H1 (cell line): ENCODE results near the gene TEAD1. TPM values are rescaled to one million over a fixed set of nuclear protein-coding genes. Genes with fewer than 3 reads are reported as not detected.

Experiments used
- CTCF ChIA-PET: fragments of 300-600 bp; sonication (Branson Sonifier 250); formaldehyde crosslinking; loops from one replicate; lab custom pipeline; 2021; ENCODE audit not compliant: partially characterized antibody; lab: Charles Lee
- POLR2A ChIA-PET: fragments of 300-600 bp; sonication (Branson Sonifier 250); formaldehyde crosslinking; loops from one replicate; lab custom pipeline; 2021; ENCODE audit warnings: inconsistent platforms; ENCODE audit not compliant: partially characterized antibody; lab: Charles Lee
- DNase-seq, 2 experiments: peaks; one replicate each; pipeline versions ENCODE4 v3.0.0 to v3.0.0-alpha.2; 2010 to 2022; ENCODE audit warnings: low spot score in 2 of 2, low read depth in 1 of 2, mixed read lengths in 1 of 2
- FAIRE-seq: peaks from 2 replicates; lab custom pipeline; 2011; peaks lifted over from hg19 to GRCh38; lab: Jason Lieb, UNC
- H2AFZ ChIP-seq: 2 replicates; pipeline ENCODE4 v1.8.1; 2012; ENCODE audit warnings: low read length, inconsistent platforms
- H2AK5ac ChIP-seq: 2 replicates; pipeline ENCODE4 v1.6.1; 2013; ENCODE audit warnings: low read depth, low read length
- H2BK120ac ChIP-seq: replicated peaks from 2 replicates; pipeline ENCODE3; 2013; ENCODE audit warnings: low read depth, low read length, inconsistent platforms
- H2BK12ac ChIP-seq: 2 replicates; pipeline ENCODE4 v1.6.1; 2013; ENCODE audit warnings: low read depth, low read length
- H2BK15ac ChIP-seq: 2 replicates; pipeline ENCODE4 v1.6.1; 2013; ENCODE audit warnings: low read length
- H2BK20ac ChIP-seq: 2 replicates; pipeline ENCODE4 v1.6.1; 2013; ENCODE audit warnings: low read length
- H2BK5ac ChIP-seq: 2 replicates; pipeline ENCODE4 v1.6.1; 2013; ENCODE audit warnings: low read depth, low read length
- H3K14ac ChIP-seq: 2 replicates; pipeline ENCODE4 v1.6.1; 2013; ENCODE audit warnings: inconsistent platforms; ENCODE audit not compliant: insufficient read length
- H3K18ac ChIP-seq: 2 replicates; pipeline ENCODE4 v1.6.1; 2013; ENCODE audit warnings: low read length; ENCODE audit errors: extremely low read depth
- H3K23ac ChIP-seq: 2 replicates; pipeline ENCODE4 v1.6.1; 2013; ENCODE audit warnings: inconsistent platforms; ENCODE audit not compliant: insufficient read length
- H3K23me2 ChIP-seq: 2 replicates; pipeline ENCODE4 v1.6.1; 2013; ENCODE audit warnings: low read depth, low read length
- H3K27ac ChIP-seq: 2 replicates; pipeline ENCODE4 v1.6.1; 2011; ENCODE audit warnings: low read depth, low read length, inconsistent platforms
- H3K27me3 ChIP-seq, 4 experiments: replicated peaks in 1 of 4; 1 replicate in 1 of 4; 2 replicates in 3 of 4; pipeline versions ENCODE4 v1.6.1 to v1.8.1; 2011 to 2013; ENCODE audit warnings: low read length in 3 of 4, mild to moderate bottlenecking in 3 of 4, inconsistent platforms in 2 of 4, mixed read lengths in 2 of 4, moderate library complexity in 1 of 4; ENCODE audit not compliant: control insufficient read depth in 3 of 4, insufficient read depth in 3 of 4; ENCODE audit errors: extremely low read depth in 1 of 4
- H3K36me3 ChIP-seq, 4 experiments: 2 replicates each; pipeline versions ENCODE4 v1.6.1 to v1.8.1; 2011 to 2013; ENCODE audit warnings: mild to moderate bottlenecking in 4 of 4, low read length in 3 of 4, moderate library complexity in 2 of 4, control low read depth in 1 of 4, inconsistent platforms in 1 of 4; ENCODE audit not compliant: insufficient read depth in 4 of 4, control insufficient read depth in 2 of 4
- H3K4ac ChIP-seq: replicated peaks from 2 replicates; pipeline ENCODE3; 2013; ENCODE audit warnings: low read length, low read depth, mixed read lengths, inconsistent platforms; ENCODE audit not compliant: insufficient read length
- H3K4me1 ChIP-seq, 4 experiments: replicated peaks in 1 of 4; 1 replicate in 1 of 4; 2 replicates in 3 of 4; pipeline versions ENCODE4 v1.6.1 to v1.8.1; 2011 to 2013; ENCODE audit warnings: low read length in 3 of 4, inconsistent platforms in 2 of 4, mixed read lengths in 1 of 4; ENCODE audit not compliant: insufficient read depth in 4 of 4, control insufficient read depth in 3 of 4
- H3K4me2 ChIP-seq, 2 experiments: 2 replicates each; pipeline versions ENCODE4 v1.6.1 to v1.8.1; 2011 to 2013; ENCODE audit warnings: low read depth in 2 of 2, low read length in 2 of 2, control low read depth in 1 of 2, inconsistent platforms in 1 of 2, mild to moderate bottlenecking in 1 of 2; ENCODE audit not compliant: insufficient read depth in 1 of 2
- H3K4me3 ChIP-seq, 4 experiments: fragments of 200-600, 300-600 bp in 1 of 4; sonication (generic), shearing (Covaris generic), sonication (Bioruptor Twin) in 1 of 4; 2 replicates each; pipeline versions ENCODE4 v1.5.1 to v1.8.1; 2011 to 2016; ENCODE audit warnings: low read length in 4 of 4, low read depth in 3 of 4, control low read depth in 2 of 4, inconsistent platforms in 2 of 4, mild to moderate bottlenecking in 2 of 4, mixed read lengths in 1 of 4, moderate library complexity in 1 of 4; ENCODE audit not compliant: insufficient read depth in 2 of 4; ENCODE audit errors: extremely low read depth in 1 of 4
- H3K56ac ChIP-seq: replicated peaks from 2 replicates; pipeline ENCODE3; 2013; ENCODE audit warnings: low read depth, mild to moderate bottlenecking, mixed read lengths, low read length, inconsistent platforms; ENCODE audit not compliant: insufficient read length
- H3K79me1 ChIP-seq: 2 replicates; pipeline ENCODE4 v1.6.1; 2013; ENCODE audit warnings: low read depth, low read length, control low read depth
- H3K79me2 ChIP-seq, 2 experiments: 2 replicates each; pipeline versions ENCODE4 v1.6.1 to v1.8.1; 2012 to 2013; ENCODE audit warnings: low read length in 2 of 2, mild to moderate bottlenecking in 2 of 2, inconsistent platforms in 1 of 2; ENCODE audit not compliant: insufficient read depth in 2 of 2, control insufficient read depth in 1 of 2
- H3K9ac ChIP-seq, 4 experiments: replicated peaks in 1 of 4; 1 replicate in 1 of 4; 2 replicates in 3 of 4; pipeline versions ENCODE4 v1.6.1 to v1.8.1; 2011 to 2013; ENCODE audit warnings: low read depth in 3 of 4, low read length in 3 of 4, control low read depth in 2 of 4, mild to moderate bottlenecking in 2 of 4, moderate library complexity in 2 of 4, inconsistent platforms in 1 of 4; ENCODE audit errors: extremely low read depth in 1 of 4
- H3K9me3 ChIP-seq, 2 experiments: 2 replicates each; pipeline versions ENCODE4 v1.6.1 to v1.8.1; 2012 to 2013; ENCODE audit warnings: mild to moderate bottlenecking in 2 of 2, moderate library complexity in 2 of 2, control low read depth in 1 of 2, inconsistent platforms in 1 of 2, low read depth in 1 of 2, low read length in 1 of 2, mixed read lengths in 1 of 2; ENCODE audit not compliant: insufficient read depth in 2 of 2
- H4K20me1 ChIP-seq, 2 experiments: replicated peaks in 1 of 2; 2 replicates each; pipeline versions ENCODE3 to v1.8.1; 2011 to 2013; ENCODE audit warnings: inconsistent platforms in 2 of 2, low read length in 2 of 2, mild to moderate bottlenecking in 1 of 2; ENCODE audit not compliant: insufficient read depth in 2 of 2, control insufficient read depth in 1 of 2
- H4K5ac ChIP-seq: 2 replicates; pipeline ENCODE4 v1.6.1; 2013; ENCODE audit warnings: low read length, low read depth, mixed read lengths, inconsistent platforms; ENCODE audit not compliant: insufficient read length
- H4K8ac ChIP-seq: 2 replicates; pipeline ENCODE4 v1.8.0; 2013; ENCODE audit warnings: mild to moderate bottlenecking, moderate library complexity, low read length, inconsistent platforms; ENCODE audit not compliant: insufficient read depth; ENCODE audit errors: extremely low read depth
- H4K91ac ChIP-seq: replicated peaks from 2 replicates; pipeline ENCODE3; 2013; ENCODE audit warnings: low read length, mixed read lengths, inconsistent platforms; ENCODE audit not compliant: insufficient read length
- BRCA1 ChIP-seq: IDR thresholded peaks from 2 replicates; pipeline ENCODE4 v1.6.1; 2012; ENCODE audit warnings: low read depth, low read length, improper control_type of control experiment
- CBX8 ChIP-seq: fragments of 300-800, 300-1000 bp; sonication (generic); IDR thresholded peaks from 2 replicates; pipeline ENCODE4 v1.7.1; 2016; ENCODE audit warnings: low read depth, low read length, borderline replicate concordance
- CEBPB ChIP-seq: IDR thresholded peaks from 2 replicates; pipeline ENCODE4 v1.6.1; 2012; ENCODE audit warnings: low read depth, low read length
- MAFK ChIP-seq: IDR thresholded peaks from 2 replicates; pipeline ENCODE4 v1.6.1; 2012; ENCODE audit warnings: low read depth, mild to moderate bottlenecking, improper control_type of control experiment, low read length
- PHF8 ChIP-seq: fragments of 200-600 bp; sonication (generic); conservative IDR thresholded peaks from 2 replicates; pipeline ENCODE4 v1.7.1; 2012; ENCODE audit warnings: low read depth, mild to moderate bottlenecking, inconsistent platforms, low read length, moderate library complexity
- POU5F1 ChIP-seq: IDR thresholded peaks from 2 replicates; pipeline ENCODE4 v1.6.1; 2011; ENCODE audit warnings: low read depth, mild to moderate bottlenecking, low read length, moderate library complexity
- RBBP5 ChIP-seq: IDR thresholded peaks from 2 replicates; pipeline ENCODE4 v1.7.1; 2012; ENCODE audit warnings: low read depth, mild to moderate bottlenecking, inconsistent platforms, low read length, moderate library complexity, borderline replicate concordance
- RNF2 ChIP-seq: fragments of 200-900, 300-1000 bp; sonication (generic); IDR thresholded peaks from 2 replicates; pipeline ENCODE4 v1.7.1; 2016; ENCODE audit warnings: borderline replicate concordance, low read depth, mild to moderate bottlenecking, antibody characterized with exemption, low read length; ENCODE audit not compliant: poor library complexity, severe bottlenecking; ENCODE audit errors: missing control alignments
- SIN3A ChIP-seq, 2 experiments: IDR thresholded peaks in 1 of 2; conservative IDR thresholded peaks in 1 of 2; 2 replicates each; pipeline ENCODE4 v1.6.1; 2011 to 2012; ENCODE audit warnings: low read length in 2 of 2, improper control_type of control experiment in 1 of 2, low read depth in 1 of 2, mild to moderate bottlenecking in 1 of 2
- SIRT6 ChIP-seq: IDR thresholded peaks from one replicate; pipeline ENCODE4 v1.7.1; 2012; ENCODE audit warnings: low read length, inconsistent platforms
- SIX5 ChIP-seq: IDR thresholded peaks from 2 replicates; pipeline ENCODE4 v1.6.1; 2011; ENCODE audit warnings: mild to moderate bottlenecking, low read depth, low read length
- SP1 ChIP-seq: IDR thresholded peaks from 2 replicates; pipeline ENCODE4 v1.6.1; 2011; ENCODE audit warnings: low read depth, low read length
- SUZ12 ChIP-seq: fragments of 200-600 bp; sonication (generic); IDR thresholded peaks from 2 replicates; pipeline ENCODE4 v1.6.1; 2012; ENCODE audit warnings: mild to moderate bottlenecking, inconsistent platforms, low read length, moderate library complexity, mixed read lengths
- TAF1 ChIP-seq: IDR thresholded peaks from 2 replicates; pipeline ENCODE4 v1.6.1; 2011; ENCODE audit warnings: mild to moderate bottlenecking, low read depth, low read length
- TEAD4 ChIP-seq: IDR thresholded peaks from 2 replicates; pipeline ENCODE4 v1.6.1; 2012; ENCODE audit warnings: low read depth, low read length, inconsistent platforms, mixed read lengths
- WGBS, 2 experiments: shearing (Covaris generic) in 1 of 2; methylation state at CpG; one replicate each; pipeline versions ENCODE4 v1.1.6 to v1.1.7; 2013 to 2015; ENCODE audit warnings: low lambda C conversion rate in 2 of 2, mixed read lengths in 2 of 2, inconsistent platforms in 1 of 2, low coverage in 1 of 2, missing lambda C conversion rate in 1 of 2; ENCODE audit not compliant: insufficient replicate concordance in 2 of 2, insufficient coverage in 1 of 2, insufficient read length in 1 of 2; ENCODE audit errors: extremely low coverage in 1 of 2, missing lambda C conversion rate in 1 of 2; 5-methylcytosine and 5-hydroxymethylcytosine counted together
- polyA plus RNA-seq, 7 experiments: library from polyadenylated mRNA; depleted of rRNA in 3 of 7; stranded (reverse) in 5 of 7; unstranded in 2 of 7; fragments of >200 nt in 5 of 7; fragments of 200-250 nt in 2 of 7; gene quantifications; 1 replicate in 5 of 7; 2 replicates in 1 of 7; 4 replicates in 1 of 7; pipeline versions ENCODE4 v1.2.1 to v1.2.3, GENCODE V29; 2011 to 2013; ENCODE audit warnings: missing spikeins in 2 of 7, mixed read lengths in 2 of 7
- total RNA-seq: library from RNA; stranded (reverse); fragmentation: NEBNext Ultra II Directional; extraction: Animal tissue kit (Norgen Biotek cat#: 25700); gene quantifications from 2 replicates; pipeline ENCODE4 v1.2.1, GENCODE V29; 2021

TEAD1 gene
- total and polyA plus RNA-seq, 2 of the 8 experiments (the other 6 are each of a cell fraction or from before 2014, with no cell fraction given), result 15.6 to 67.4 TPM

GRCh38 chr11:12729941-12730340 is 55.7 kb downstream of the TEAD1 start:
- TF ChIP-seq MAFK (no peak), BRCA1 (no peak), SIX5 (no peak), TAF1 (no peak), SIN3A (conservative IDR thresholded peaks at IDR 0.05 in 1 of 2, IDR thresholded peaks at IDR 0.05 in 1 of 2; ENCODE audit: low read depth in 1 of 2, low read length in 2 of 2) (no peak), CEBPB (no peak), TEAD4 (no peak), RNF2 (no peak), POU5F1 (no peak), SP1 (no peak), SUZ12 (no peak), RBBP5 (no peak), SIRT6 (no peak), PHF8 (no peak), CBX8 (no peak)
- H3K4me2 ChIP-seq, result no peak overlapping the region
- no peak overlapping the region; a peak in 1 of 7 replicates for H3K9ac ChIP-seq
- H2AK5ac ChIP-seq, result no peak overlapping the region
- H3K9me3 ChIP-seq, result no peaks in the 10 kb centered on the region
- no peak overlapping the region for H2BK5ac ChIP-seq
- no peak for DNase-seq
- no peak overlapping the region for H2AFZ ChIP-seq
- no peak overlapping the region for H3K27ac ChIP-seq
- H3K4me1 ChIP-seq, result peaks cover 0 to 15% (median 6%) of the 10 kb centered on the region in 4 experiments; a peak in 3 of 7 replicates
- H3K4me3 ChIP-seq, result no peak overlapping the region
- H4K5ac ChIP-seq, result no peak overlapping the region
- peaks cover 0 to 1% (median 0%) of the 10 kb centered on the region in 4 experiments; a peak in 2 of 7 replicates for H3K27me3 ChIP-seq
- no peak overlapping the region for H4K8ac ChIP-seq
- no peak overlapping the region for H3K14ac ChIP-seq
- WGBS, 2 experiments, result 96% methylated on average over 5 of the region's 5 CpGs; no CpG with 5 or more reads in 1 of the 2 experiments
- peaks cover 3 to 33% of the 10 kb centered on the region in 2 experiments for H4K20me1 ChIP-seq
- H3K18ac ChIP-seq, result no peak overlapping the region
- no peak overlapping the region for H2BK12ac ChIP-seq
- H3K23ac ChIP-seq, result no peak overlapping the region
- H2BK15ac ChIP-seq, result no peak overlapping the region
- H3K79me1 ChIP-seq, result peaks cover 6% of the 10 kb centered on the region
- peaks cover 15 to 92% of the 10 kb centered on the region in 2 experiments for H3K79me2 ChIP-seq
- ChIA-PET POLR2A (interaction anchor here (1.1 kb wide), 1 partner anchor 16 kb away, joined by 3 read pairs; no protein-coding TSS in a partner anchor), CTCF (interaction anchor here (0.7 kb wide), 1 partner anchor 159 kb away, joined by 3 read pairs; no protein-coding TSS in a partner anchor)
- H3K4ac ChIP-seq, result no peak overlapping the region
- no peak overlapping the region for H3K56ac ChIP-seq
- H3K23me2 ChIP-seq, result no peaks in the 10 kb centered on the region
- no peak overlapping the region for H2BK120ac ChIP-seq
- no peaks in the 10 kb centered on the region for H3K36me3 ChIP-seq
- no peak overlapping the region for H2BK20ac ChIP-seq
- FAIRE-seq, result no peak
- no peak overlapping the region for H4K91ac ChIP-seq
